Measurements from ENCODE around the gene GPC6.

Gene GPC6

DNA sequence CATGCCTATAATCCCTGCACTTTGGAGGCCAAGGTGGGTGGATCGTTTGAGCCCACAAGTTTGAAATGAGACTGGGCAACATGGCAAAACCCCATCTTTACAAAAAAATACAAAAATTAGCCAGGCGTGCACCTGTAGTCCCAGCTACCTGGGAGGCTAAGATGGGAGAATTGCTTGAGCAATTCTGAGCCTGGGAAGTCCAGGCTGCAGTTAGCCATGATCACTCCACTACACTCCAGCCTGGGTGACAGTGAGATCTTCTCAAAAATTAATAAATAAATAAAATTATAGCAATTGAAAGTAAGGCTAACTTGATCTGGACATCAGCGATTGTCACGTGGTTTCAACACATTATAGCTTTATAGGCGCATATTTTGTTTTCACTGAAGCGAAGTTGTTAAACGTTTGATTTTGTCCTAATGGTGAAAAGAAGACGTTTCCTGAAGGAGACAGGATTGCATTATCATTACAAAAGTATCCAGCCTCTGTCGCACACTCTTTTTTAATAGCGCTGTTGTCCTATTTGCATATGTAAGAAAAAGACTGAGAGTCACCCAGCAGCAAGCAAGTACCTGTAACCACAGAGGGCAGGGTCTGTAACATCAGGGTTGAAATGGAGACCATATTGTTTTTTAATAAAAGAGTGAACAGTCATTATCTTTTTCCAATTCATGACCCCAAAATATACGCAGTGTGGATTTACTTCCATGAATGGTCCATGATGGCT is 917.2 kb downstream of the GPC6 start:
- DNase-seq: no peak

DNA sequence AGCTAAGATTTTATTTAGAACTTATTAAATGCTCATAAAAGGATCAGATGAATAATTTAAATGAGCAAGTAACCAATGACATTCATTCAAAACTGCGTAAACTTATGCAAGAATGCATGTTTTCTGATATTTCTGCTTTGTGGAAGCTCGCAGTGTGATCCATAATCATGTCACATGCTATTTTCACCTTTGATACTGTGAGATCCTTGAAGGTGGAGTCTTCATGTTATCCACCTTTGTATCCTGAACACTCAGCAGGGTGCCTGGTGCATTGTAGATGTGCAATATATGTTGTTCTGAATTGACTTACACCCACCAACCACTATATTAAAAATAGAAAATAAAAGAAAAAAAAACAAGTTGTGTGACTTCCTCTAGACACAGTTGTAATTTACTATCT is 919.4 kb downstream of the GPC6 start:
- no peak for DNase-seq

DNA sequence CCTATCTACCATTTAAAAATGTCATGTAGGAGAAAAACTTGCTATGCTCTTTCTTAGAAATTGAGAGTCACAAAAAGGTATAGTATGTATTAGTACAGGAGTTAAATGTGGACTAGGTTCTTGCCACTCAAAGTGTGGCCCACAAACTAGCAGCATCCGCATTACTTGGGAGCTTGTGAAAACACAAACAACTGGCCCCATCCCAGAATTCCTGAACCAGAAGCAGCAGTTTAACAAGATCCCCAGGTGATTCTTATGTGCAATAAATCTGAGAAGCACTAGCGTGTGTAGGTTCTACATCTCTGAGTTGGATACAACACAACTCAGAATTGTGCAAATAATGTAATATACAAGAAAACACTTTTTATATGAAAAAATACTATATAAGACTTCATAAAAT is 927.0 kb downstream of the GPC6 start:
- DNase-seq: no peak

DNA sequence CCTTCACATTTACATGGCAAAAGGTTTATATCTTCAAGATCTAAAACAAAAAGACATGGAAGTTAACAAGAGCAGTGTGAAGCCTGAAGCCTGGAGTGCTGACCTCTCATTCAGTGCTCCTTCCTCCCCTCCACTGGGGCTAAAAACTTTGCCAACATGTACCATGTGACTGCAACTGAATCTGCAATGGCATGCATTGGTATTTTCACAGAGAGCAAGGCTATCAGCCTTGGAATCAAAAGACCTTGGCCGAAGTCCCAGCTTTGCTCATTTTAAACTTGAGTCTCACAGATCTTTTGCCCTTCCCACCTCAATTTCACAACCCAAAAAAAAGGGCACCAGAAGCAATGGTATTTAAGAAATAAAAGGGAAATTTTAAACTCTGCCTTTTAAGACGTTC is 927.8 kb downstream of the GPC6 start:
- no peak for DNase-seq

DNA sequence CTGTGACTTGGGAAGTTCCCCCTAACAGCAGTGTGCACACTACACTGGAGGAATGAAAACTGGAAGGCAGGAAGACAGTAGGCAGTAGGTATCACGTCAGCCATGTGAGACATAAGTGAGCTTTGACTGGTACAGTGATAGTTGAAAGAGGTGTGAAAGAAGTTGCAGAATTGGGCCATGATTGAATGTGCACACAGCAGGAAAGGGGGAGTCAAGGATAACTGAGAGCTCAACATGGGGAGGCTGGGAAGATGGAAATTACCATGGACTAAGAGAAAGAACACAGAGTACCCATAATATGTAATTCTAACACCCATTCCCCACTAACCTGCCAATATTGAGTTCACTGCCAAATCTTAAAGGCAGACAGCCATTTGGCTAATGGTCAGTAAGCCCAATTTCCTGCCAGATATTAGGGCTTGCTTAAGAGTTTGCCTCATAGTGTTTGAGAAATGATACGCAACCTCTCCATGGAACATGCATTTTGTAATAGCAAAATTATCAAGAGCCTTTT is 931.2 kb downstream of the GPC6 start:
- DNase-seq: no peak

DNA sequence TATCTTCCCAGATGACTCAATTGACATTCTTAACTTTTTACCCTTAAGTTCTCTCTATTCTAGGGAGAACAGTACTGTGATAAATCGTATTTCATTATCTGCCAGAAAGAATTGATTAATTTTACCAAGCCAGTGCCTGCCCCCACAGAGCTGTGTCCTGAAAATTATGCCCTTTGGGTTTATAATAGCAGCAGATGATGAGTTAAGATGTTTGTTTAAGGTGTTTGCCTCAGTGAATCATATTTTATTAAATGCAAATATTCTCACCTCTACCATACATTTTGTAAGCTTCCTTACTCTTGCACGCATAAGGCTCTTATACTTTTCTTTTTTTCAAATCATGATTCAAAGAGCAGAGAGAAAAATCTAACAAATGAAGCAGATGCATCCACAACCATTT is 934.3 kb downstream of the GPC6 start:
- DNase-seq: no peak

DNA sequence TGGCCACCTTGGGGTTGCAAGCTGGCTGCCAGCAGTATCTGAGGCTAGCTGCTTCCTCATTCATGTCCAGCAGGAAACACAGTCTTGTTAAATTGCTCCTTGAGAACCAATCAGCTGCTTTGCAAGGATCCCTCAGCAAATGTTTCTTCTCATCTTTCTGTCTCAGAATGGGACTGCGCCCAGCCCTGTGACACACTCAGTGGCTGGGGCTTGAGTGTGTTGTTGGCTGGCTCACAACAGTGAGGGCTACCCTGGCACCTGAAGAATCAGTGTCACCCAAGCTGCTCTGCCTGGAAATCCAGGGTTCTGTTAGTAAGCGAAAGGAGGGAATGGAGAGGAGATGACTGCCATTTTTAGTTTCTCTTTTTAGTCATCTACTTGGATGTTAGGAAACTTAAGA is 935.7 kb downstream of the GPC6 start:
- DNase-seq: no peak

DNA sequence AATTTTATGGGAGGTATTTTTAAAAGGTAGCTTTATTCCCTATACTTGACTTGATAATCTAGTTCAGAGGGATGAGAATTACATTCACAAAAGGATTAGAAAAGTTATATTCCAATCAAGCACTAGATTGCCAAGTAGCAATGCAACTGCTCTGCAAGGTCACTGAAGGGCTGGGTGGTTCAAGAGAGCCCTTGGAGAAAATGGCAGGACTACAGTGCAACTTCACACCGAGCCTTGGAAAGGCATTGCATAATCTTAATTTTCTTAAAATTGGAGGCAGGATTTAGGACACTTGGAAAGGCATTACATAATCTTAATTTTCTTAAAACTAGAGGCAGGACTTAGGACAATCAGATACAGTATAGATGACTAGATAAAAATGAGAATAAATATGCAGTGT is 936.9 kb downstream of the GPC6 start:
- DNase-seq: no peak

DNA sequence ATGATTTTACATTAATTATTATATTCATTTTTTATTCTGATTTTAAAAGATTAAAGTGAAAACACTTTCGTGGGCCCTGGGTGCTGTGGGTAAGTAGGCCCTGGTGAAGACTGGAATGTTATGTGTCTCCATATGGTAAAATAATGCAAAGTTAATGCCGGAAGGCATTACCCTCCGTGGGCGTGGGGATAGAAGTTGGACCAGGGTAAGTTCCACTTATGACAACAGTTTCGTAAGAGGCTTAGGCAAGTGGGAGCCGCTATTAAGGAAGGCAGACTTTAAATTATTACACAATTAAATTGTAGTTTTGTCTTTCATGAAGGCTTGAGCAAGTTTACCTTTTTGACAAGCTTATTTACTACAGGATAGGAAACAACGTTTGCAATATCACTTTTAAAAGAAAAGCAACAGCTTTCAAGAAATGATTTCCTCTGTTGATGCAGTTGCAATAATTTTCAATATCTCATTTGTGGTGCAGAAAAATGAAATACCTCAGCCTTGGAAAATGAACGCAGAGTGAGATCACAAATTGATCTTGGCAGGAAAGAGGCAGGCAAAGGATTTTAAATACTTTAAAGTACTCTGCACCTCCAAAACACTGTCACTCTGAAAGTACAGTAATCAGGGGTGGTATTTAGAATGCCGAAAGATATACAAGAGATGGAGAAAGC is 942.3 kb downstream of the GPC6 start:
- no peak for DNase-seq

DNA sequence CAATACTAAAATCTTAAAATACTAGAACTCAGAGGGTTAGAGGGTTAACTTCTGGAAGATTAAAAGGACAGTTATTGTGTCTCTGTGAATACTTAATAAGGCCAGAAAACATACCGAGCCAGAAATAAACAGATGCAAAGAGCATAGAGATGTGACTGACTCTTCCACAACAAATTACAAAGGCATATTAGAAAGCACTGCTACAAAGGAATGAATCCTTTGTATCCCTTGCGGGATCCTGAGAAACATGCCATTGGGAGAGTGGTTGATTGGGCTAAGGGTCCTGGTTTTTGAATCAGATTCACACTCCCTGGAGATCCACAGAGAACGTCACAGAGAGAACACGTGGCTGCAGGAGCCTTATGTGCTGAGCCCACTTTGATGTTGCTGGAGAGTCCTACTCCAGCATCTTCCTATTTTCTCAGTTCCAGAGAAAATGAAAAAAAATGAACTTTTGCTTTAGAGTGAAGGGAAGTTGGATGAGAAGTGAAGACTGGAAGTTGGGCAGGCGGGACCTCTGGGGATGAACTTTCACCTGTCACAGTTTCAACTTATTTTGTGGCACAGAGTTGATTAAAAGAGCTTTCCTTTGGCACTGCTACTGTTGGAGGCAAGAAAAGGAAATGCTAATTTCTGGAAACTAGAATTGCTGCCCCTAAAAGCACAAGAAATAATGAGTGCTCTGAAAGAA is 943.0 kb downstream of the GPC6 start:
- DNase-seq: no peak

DNA sequence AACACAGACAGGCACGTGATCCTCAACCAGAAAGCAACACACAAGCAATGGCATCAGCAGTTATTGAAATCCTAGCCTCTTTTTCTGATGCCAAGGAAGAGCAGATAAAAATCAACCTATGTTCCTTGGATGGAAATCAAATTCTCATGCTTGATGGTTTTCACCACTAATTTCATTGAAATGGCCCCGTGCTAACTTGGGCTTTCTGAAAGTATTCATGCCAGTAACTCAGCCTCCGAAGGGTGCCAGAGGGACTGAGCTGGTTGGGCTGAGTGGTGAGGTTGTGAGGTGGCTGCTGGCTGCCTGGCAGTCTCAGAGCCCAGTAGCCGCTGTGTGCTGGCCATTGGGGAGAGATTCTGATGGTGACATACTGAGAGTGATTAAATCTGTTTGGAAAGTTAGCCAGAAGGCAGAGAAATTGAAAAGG is 943.6 kb downstream of the GPC6 start:
- no peak for DNase-seq

DNA sequence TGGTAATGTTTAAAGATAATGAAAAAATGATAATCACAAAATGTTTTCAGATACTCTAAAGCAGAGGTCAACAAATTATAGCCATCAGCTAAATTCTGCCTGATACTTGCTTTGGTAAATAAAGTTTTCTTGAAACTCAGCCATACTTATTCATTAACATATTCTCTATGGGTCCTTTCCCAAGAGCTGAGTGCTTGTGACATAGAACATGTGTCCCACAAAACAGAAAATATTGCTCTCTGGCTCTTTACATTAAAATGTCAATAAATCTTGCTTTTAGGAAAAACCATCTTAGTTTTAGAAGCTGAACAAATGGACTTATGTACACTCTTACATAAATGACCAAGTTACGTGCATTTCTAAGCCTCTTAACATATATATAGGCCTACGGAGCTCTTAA is 945.8 kb downstream of the GPC6 start:
- DNase-seq: no peak

DNA sequence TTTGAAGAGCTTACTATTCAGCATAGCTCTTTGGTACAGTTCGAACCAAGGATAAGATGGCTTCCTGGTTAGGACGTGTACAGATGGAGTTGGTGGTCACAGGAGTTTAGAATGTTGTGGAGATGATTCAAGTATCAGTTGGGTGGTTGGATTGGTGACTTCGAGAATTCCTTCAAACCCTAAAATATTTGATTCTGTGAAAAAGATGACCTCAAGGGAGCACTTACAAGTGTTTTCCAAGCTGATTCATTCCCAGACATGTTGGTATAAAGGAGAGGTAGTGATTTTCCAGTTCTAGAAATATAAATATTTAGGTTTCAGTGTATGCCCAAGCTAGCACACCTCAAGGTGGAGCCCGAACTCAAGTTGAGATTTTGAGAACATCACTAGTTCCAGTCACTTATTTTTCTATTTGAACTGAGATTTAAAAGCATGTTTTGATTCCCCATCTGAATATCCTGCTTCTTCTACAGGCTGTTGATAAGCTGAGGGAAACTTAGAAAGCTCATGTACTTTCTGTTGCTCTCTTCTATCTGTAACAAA is 946.8 kb downstream of the GPC6 start:
- no peak for DNase-seq

DNA sequence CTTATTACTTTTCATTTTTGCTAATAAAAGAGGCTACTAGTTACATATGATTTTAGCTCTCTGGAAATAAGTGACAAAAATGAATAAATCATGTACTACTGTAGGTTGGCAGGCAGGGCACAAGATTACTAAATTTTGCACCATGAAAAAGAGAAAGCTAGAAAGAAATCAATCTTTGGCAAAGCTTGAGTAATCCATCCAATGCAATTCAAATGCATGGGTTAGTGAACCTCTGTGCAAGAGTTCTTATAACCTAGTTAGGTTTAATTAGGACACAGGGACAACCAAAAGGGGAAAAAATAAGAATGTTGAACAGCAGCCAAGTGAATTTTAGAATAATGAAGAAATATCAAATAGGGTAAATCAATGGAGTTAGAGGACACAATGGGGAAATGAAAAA is 947.4 kb downstream of the GPC6 start:
- no peak for DNase-seq

DNA sequence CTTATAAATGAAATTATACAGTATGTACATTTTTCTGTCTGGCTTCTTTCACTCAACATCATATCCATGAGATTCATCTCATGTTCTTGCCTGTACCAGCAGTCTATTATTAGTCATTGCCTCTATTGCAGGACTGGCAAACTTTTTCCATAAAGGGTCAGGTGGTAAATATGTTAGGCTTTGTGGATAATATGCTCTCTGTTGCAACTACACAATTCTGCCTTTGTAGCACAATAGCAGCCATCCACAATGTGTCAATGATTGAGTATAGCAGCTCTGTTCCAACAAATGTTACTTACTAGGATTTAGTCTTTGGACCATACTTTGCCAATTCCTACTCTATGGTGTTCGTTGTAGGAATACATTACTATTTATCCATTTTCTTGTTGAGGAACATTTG is 948.5 kb downstream of the GPC6 start:
- no peak for DNase-seq

DNA sequence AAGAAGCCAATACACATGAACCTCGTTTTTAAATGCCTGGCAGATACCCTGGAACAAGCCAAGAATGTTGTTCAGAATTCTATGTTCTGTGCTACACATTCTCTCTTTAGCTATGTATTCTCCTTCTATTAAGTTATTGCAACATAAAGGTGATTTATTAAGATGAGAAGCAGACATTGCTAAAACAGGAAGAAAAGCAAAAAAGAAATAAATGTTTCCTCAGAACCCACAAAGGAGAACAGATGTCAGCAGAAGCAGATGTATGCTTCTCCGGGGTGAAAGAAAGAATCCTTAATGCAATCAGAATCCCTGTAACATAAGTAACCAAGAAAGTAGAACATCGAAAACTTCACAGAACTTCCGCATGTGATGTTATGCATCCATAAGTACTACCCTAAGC is 950.0 kb downstream of the GPC6 start:
- DNase-seq: no peak

DNA sequence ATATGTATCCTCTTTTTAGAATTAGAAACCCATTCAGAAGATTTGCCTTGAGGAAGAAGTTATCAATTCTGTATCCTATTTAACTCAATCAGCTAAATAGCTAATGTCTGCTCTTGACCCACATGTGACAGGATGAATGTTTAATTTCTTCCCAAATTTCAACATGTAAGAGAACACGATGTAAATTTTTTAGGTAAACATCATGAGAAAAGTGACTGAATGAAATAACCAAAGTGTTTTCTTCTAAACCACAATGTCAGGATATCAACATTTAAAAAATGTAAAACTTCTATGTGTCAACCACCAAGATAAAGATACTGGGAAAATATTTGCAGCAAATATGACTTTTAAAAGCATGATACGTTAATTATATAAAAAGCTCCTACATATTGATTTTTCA is 950.4 kb downstream of the GPC6 start:
- no peak for DNase-seq

DNA sequence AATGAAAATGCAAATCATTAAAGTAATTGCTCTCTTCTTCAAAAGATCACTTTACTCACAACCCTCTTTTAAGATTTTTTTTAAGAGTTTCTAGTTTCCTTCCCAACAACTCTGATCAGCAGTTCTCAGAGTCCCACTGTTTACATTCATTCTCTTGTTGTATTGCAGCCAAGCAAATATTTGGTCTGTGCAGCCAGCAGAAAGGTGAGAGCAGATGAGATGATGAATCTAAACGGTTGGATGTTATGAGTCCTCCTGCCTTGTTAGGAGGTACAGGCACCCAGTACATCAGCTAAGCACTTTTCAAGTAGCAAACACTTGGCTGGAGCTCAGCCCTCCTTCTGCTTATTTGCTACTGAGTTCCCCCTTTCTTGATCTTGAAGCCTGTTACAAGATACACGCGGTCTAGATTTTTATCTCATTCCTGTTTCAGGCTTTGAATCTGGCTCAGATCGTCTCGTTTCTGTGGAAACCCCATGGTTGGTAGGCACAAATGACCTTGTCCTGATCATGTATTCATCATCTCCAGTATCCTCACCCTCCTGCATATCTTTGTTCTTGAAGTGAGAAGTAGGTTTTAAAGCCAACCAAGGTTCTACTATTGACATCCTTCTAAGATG is 952.1 kb downstream of the GPC6 start:
- DNase-seq: no peak

DNA sequence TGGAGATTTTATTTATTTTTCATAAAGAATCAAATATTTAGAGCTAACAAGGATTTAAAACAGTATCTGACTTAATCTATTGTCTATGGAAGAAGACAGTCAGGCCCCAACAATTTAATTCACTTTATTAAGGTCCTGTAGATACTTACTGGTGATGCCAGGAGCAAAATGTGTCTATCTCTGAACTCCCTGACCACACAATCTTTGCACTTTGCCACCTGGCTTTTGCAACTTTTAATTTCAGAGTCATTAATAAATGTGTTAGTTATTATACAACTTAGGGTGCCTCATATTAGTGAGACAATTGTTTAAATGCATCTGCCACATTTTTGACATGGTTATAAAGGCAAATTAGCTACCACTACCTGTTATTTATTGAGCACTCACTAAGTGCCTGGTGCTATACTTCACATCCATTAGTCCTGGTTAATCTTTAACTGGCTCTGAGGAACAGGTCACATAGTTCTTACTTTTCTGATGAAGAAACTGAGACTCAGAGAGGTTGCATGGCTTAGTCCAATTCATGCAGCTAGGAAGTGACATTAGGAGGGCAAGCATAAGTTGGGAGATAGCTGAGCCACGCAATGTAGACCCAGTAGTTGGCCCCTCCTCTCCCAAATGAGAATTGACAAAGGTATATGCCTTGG is 955.0 kb downstream of the GPC6 start:
- DNase-seq: no peak

DNA sequence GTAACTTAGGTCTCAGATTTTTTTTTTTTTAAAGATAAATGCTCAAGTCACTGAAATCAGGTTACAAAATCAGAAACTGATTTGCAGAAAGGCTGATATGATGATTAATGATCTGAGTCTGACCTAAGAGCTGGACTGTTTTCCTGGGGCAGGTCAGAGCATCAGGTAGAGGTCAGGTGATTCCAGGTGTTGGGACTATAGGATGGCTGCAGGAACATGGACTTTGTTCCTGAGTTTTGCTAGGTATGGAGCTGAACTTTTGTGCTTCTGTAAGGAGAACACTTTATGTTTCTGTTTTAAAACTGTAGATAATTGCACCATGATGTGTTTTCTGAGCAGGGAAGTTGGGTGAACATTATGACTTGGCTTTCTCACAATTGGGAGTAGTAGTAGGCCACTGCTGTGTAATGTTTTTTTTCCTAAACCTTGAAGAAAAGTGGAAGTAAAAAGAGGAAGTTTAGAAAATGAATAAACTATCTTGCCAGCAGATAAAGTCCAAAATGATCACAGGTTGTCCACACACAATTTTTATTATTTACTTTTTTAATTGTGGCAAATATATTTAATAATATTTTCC is 955.7 kb downstream of the GPC6 start:
- peak; percentile 31 to 48 for DNase-seq

DNA sequence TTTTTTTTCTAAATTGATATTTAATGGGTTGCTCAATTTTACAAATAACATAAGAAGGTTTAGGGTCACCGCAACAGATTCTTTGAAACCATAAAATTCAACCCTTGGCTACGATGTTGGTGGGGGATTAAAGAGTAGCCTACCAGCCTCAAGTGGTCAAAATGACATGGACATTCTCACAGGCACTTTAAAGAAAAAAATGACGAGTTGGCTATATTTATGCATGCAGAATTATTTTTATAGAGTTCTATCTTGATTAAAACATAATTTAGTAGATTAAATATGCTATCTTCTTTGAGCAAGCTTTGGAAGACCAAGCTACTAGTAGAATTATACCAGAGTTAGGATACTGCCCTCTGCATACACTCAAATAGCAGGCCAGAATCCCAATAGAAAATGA is 959.9 kb downstream of the GPC6 start:
- DNase-seq: no peak

DNA sequence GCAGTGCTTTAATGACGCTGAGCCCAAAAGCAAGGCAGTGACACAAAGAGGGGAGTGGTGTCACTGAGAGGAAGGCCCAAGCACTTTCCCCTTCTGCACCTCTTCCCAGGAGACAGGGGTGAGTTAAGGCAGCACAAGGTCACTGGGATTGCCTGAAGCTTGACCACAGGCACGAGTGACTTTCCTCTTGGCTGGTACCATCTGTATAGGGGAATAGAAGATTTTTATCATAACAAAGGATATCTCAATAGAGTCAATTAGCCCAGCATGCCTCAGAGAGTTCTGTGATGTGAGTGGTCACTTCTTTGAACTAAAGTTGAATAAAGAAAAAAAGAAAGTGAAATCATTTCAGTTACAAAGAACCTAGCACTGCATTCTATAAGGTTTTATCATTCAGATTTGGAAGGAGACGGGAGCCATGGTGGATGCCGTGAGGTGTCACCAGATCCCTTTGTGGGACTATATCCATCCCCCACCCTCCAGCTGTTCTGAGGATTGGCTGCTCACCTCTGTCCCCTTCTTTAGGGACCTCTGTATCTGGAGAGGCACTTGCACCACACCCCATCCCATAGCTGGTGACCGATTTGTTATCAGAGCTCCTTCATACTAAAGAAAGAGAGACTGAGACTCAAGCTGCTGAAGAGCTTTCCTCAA is 961.7 kb downstream of the GPC6 start:
- DNase-seq: no peak

Measured in AML-193 (cell line).